Activated CD4-positive, alpha-beta T cell treated with anti-CD3 and anti-CD28 coated beads, Interleukin-2, amount 10 ng/mL, durations not matched to agents 7 days and 5 days (primary cell): ENCODE results near the gene RAB19. TPM values are rescaled to one million over a fixed set of nuclear protein-coding genes. Genes with fewer than 3 reads are reported as not detected.
A peak's percentile ranks its signal among the peaks of the same experiment; 100 is the strongest.

Source experiments
- CTCF ChIA-PET: fragments of 350-600 bp; sonication (Branson Sonifier 250); formaldehyde crosslinking; loops from one replicate; lab custom pipeline; 2021; ENCODE audit warnings: antibody characterized with exemption; lab: Charles Lee
- POLR2A ChIA-PET: fragments of 350-600 bp; sonication (Branson Sonifier 250); formaldehyde crosslinking; loops from one replicate; lab custom pipeline; 2021; ENCODE audit warnings: antibody characterized with exemption; lab: Charles Lee
- DNase-seq: peaks from one replicate; pipeline ENCODE4 v3.0.0-alpha.2; 2020
- H3K27ac Mint-ChIP-seq: one replicate; pipeline ENCODE4 v1.8.0; 2021; ENCODE audit warnings: mild to moderate bottlenecking, moderate library complexity, mixed read lengths
- H3K27me3 Mint-ChIP-seq: one replicate; pipeline ENCODE4 v1.8.0; 2021; ENCODE audit warnings: mixed read lengths
- H3K36me3 Mint-ChIP-seq: one replicate; pipeline ENCODE4 v1.8.0; 2021; ENCODE audit warnings: low read depth, mixed read lengths
- H3K4me1 Mint-ChIP-seq: one replicate; pipeline ENCODE4 v1.8.0; 2021; ENCODE audit warnings: mixed read lengths
- H3K4me3 Mint-ChIP-seq: one replicate; pipeline ENCODE4 v1.8.0; 2021; ENCODE audit warnings: mild to moderate bottlenecking, moderate library complexity, mixed read lengths
- H3K9me3 Mint-ChIP-seq: one replicate; pipeline ENCODE4 v1.8.0; 2021; ENCODE audit warnings: mixed read lengths
- total RNA-seq, 2 experiments: library from RNA; stranded (reverse); gene quantifications; one replicate each; pipeline ENCODE4 v1.2.3, GENCODE V29; 2021

RAB19 gene
- total RNA-seq, 2 experiments from 2014 or later, result 6.9 to 7.2 TPM

- CTCF ChIA-PET, result no interaction called here
- H3K36me3 Mint-ChIP-seq, result peaks cover 62% of the 10 kb centered on the region
- H3K27me3 Mint-ChIP-seq, result no peaks in the 10 kb centered on the region
- H3K27ac Mint-ChIP-seq, result no peak overlapping the region
- no peak for DNase-seq
- peaks cover 30% of the 10 kb centered on the region for H3K4me1 Mint-ChIP-seq
- POLR2A ChIA-PET, result no interaction called here
- no peaks in the 10 kb centered on the region for H3K9me3 Mint-ChIP-seq
- H3K4me3 Mint-ChIP-seq, result no peak overlapping the region
Observed at GRCh38 chr7:140458916-140459315, 55.1 kb downstream of the RAB19 start.

GRCh38 chr7:140463111-140463510 lies 59.3 kb downstream of the RAB19 start:
- Mint-ChIP-seq H3K27me3 (no peaks in the 10 kb centered on the region), H3K4me1 (peaks cover 15% of the 10 kb centered on the region), H3K4me3 (no peak overlapping the region), H3K36me3 (peaks cover 47% of the 10 kb centered on the region), H3K9me3 (no peaks in the 10 kb centered on the region), H3K27ac (no peak overlapping the region)
- ChIA-PET CTCF (interaction anchor here (0.6 to 1.3 kb wide), 5 partner anchors 11 to 19 kb away, joined by 3 to 7 read pairs (median 3); no protein-coding TSS in a partner anchor), POLR2A (interaction anchor here (0.8 kb wide), 1 partner anchor 162 kb away, joined by 3 read pairs; no protein-coding TSS in a partner anchor)
- no peak for DNase-seq

GRCh38 chr7:140475747-140476333 lies 72.0 kb downstream of the RAB19 start:
- CTCF ChIA-PET, result interaction anchor here (0.7 to 2.2 kb wide), 4 partner anchors 11 to 16 kb away, joined by 3 to 8 read pairs (median 3); no protein-coding TSS in a partner anchor
- Mint-ChIP-seq H3K27me3 (no peaks in the 10 kb centered on the region), H3K27ac (peak overlapping the region; percentile 47), H3K36me3 (peaks cover 11% of the 10 kb centered on the region), H3K4me1 (peaks cover 32% of the 10 kb centered on the region), H3K9me3 (no peaks in the 10 kb centered on the region), H3K4me3 (peak overlapping the region; percentile 33)
- peak; percentile 71 for DNase-seq
- POLR2A ChIA-PET, result no interaction called here

- peaks cover 8% of the 10 kb centered on the region for H3K36me3 Mint-ChIP-seq
- CTCF ChIA-PET, result interaction anchor here (0.6 to 2.2 kb wide), 9 partner anchors 9 to 22 kb away, joined by 3 to 8 read pairs (median 3); no protein-coding TSS in a partner anchor
- no peaks in the 10 kb centered on the region for H3K27me3 Mint-ChIP-seq
- H3K9me3 Mint-ChIP-seq, result no peaks in the 10 kb centered on the region
- H3K27ac Mint-ChIP-seq, result peak overlapping the region; percentile 93
- H3K4me1 Mint-ChIP-seq, result peaks cover 32% of the 10 kb centered on the region
- DNase-seq, result no peak
- peak overlapping the region; percentile 96 for H3K4me3 Mint-ChIP-seq
- POLR2A ChIA-PET, result interaction anchor here (0.6 to 1.0 kb wide), 4 partner anchors 8 to 1987 kb away, joined by 3 to 4 read pairs (median 4); no protein-coding TSS in a partner anchor
Observed at GRCh38 chr7:140476698-140477261, 72.9 kb downstream of the RAB19 start.

Other genes with a start within 250 kb of the RAB19 start
- gene KDM7A, start 227.1 kb upstream of the RAB19 start, total RNA-seq, result 10 to 100 TPM; 12.5 to 13.5 TPM
- gene SLC37A3, start 5.5 kb upstream of the RAB19 start, total RNA-seq, result 10 to 100 TPM; 24.9 to 28.5 TPM
- gene MKRN1, start 75.4 kb downstream of the RAB19 start, total RNA-seq, result 10 to 100 TPM; 84.5 to 86.9 TPM
- gene DENND2A, start 236.8 kb downstream of the RAB19 start, total RNA-seq, result not detected